Skeletal muscle satellite cell (primary cell): Measurements from ENCODE around the gene OR2M2.

Source experiments
- H3K27me3 ChIP-seq: 2 replicates; pipeline ENCODE4 v1.7.0; 2013; ENCODE audit warnings: low read length; ENCODE audit not compliant: control insufficient read depth, insufficient read depth
- H3K36me3 ChIP-seq: 2 replicates; pipeline ENCODE4 v1.7.0; 2013; ENCODE audit warnings: mild to moderate bottlenecking, control low read depth, low read length; ENCODE audit not compliant: insufficient read depth
- H3K4me1 ChIP-seq: 2 replicates; pipeline ENCODE4 v1.7.0; 2013; ENCODE audit warnings: low read length; ENCODE audit not compliant: control insufficient read depth, insufficient read depth
- H3K4me2 ChIP-seq: 2 replicates; pipeline ENCODE4 v1.7.0; 2013; ENCODE audit warnings: mild to moderate bottlenecking, low read length
- H3K4me3 ChIP-seq: 2 replicates; pipeline ENCODE4 v1.7.0; 2013; ENCODE audit warnings: low read length
- H3K9ac ChIP-seq: 2 replicates; pipeline ENCODE4 v1.7.0; 2013; ENCODE audit warnings: mild to moderate bottlenecking, low read depth, low read length, moderate library complexity
- H3K9me3 ChIP-seq: replicated peaks from 2 replicates; pipeline ENCODE4 v1.7.0; 2013; ENCODE audit warnings: mild to moderate bottlenecking, control low read depth, low read length

Gene OR2M2

DNA sequence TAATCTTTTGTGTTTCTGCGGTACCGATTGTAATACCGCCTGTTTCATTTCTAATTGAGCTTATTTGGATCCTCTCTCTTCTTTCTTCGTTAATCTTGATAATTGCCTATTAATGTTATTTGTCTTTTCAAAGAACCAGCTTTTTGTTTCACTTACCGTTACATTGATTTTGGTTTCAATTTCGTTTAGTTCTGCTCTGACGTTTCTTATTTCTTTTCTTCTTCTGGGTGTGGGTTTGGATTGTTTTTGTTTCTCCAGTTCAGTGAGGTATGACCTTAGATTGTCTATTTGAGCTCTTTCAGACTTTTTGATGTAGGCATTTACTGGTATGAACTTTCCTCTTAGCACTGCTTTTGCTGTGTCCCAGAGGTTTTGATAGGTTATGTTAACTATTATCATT lies 9.4 kb downstream of the OR2M2 start:
- Histone ChIP-seq H3K4me1 (no peaks in the 10 kb centered on the region), H3K27me3 (no peaks in the 10 kb centered on the region), H3K9me3 (no peaks in the 10 kb centered on the region), H3K9ac (no peak overlapping the region), H3K36me3 (no peaks in the 10 kb centered on the region), H3K4me2 (no peak overlapping the region), H3K4me3 (no peak overlapping the region)

DNA sequence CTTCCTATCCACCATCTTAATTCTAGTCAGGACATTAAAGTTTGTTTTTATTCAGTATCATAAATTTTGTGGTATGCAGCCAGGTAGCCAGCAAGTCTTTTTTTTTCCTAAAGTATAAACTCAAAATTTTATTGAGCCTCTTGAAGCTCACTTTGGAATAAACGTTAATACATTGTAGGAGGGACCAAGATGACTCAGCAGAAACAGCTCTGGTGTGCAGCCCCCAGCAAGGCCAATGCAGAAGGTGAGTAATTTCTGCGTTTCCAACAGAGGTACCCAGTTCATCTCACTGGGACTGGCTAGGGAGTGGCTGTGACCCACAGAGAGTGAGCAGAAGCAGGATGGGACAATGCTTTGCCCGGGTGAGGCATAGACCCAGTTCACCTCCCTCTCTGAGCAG lies 12.7 kb downstream of the OR2M2 start:
- Histone ChIP-seq H3K27me3 (no peaks in the 10 kb centered on the region), H3K36me3 (no peaks in the 10 kb centered on the region), H3K4me2 (no peak overlapping the region), H3K4me1 (no peaks in the 10 kb centered on the region), H3K9ac (no peak overlapping the region), H3K4me3 (no peak overlapping the region), H3K9me3 (no peaks in the 10 kb centered on the region)

DNA sequence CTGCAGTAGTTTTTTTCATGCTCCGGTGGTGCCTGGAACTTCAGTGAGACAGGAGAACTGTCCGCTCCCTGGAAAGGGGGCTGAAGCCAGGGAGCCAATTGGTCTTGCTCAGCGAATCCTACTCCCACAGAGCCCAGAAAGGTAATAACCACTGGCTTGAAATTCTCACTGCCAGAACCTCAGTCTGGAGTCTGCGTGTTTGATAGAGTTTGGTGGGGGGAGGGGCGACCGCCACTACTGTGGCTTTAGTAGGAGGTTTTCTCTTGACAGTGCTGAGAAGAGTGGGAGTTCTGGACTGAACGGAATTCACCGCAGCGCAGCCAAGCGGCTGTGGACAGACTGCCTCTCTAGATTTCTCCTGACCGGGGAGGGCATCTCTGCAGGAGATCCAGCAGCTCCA lies 14.4 kb downstream of the OR2M2 start:
- no peaks in the 10 kb centered on the region for H3K36me3 ChIP-seq
- no peak overlapping the region for H3K4me2 ChIP-seq
- H3K4me1 ChIP-seq = no peaks in the 10 kb centered on the region
- H3K9ac ChIP-seq = no peak overlapping the region
- H3K27me3 ChIP-seq = no peaks in the 10 kb centered on the region
- no peak overlapping the region for H3K4me3 ChIP-seq
- no peaks in the 10 kb centered on the region for H3K9me3 ChIP-seq

DNA sequence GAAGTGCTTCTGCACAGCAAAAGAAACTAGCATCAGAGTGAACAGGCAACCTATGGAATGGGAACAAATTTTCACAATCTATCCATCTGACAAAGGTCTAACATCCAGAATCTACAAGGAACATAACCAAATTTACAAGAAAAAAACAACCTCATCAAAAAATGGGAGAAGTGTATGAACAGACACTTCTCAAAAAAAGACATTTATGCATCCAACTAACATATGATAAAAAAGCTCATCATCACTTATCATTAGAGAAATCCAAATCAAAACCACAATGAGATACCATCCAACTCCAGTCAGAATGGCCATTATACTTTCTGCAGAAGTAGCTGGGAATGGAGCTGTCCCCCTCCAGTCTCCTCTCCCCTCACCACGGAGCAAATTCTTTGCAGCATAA lies 19.5 kb downstream of the OR2M2 start:
- Histone ChIP-seq H3K9me3 (no peaks in the 10 kb centered on the region), H3K9ac (no peak overlapping the region), H3K4me2 (no peak overlapping the region), H3K36me3 (no peaks in the 10 kb centered on the region), H3K27me3 (no peaks in the 10 kb centered on the region), H3K4me1 (no peaks in the 10 kb centered on the region), H3K4me3 (no peak overlapping the region)

DNA sequence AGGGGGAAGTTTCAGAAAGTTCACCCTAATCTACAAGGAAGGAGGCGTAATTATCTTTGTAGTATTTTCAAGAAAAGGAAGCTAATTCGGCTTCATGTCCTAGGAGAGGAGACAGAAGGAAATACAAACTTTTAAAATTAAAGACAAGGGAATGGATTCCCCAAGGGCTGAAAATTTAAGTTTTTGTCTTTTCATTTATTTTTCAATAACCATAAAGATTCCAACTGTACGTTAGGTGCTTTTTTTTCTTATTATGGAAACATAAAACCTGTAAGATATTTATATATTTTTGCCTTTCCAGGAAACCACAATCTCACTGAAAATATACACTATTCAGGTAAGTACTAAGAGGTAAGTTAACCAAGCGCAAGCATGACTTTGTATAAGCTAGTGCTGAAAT lies 22.3 kb downstream of the OR2M2 start, which contains the start of gene OR2M3:
Gene OR2M3 (plus strand): TSS at position 301 of the 400 bp plus-strand sequence. CDS start 5,803 bp downstream, outside the sequence.
- H3K9ac ChIP-seq = no peak within 1 kb of the TSS
- H3K27me3 ChIP-seq = no peaks in the 10 kb centered on the region
- H3K4me1 ChIP-seq = no peaks in the 10 kb centered on the region
- no peak within 1 kb of the TSS for H3K4me2 ChIP-seq
- no peaks in the 10 kb centered on the region for H3K36me3 ChIP-seq
- no peak within 1 kb of the TSS for H3K4me3 ChIP-seq
- no peaks in the 10 kb centered on the region for H3K9me3 ChIP-seq

DNA sequence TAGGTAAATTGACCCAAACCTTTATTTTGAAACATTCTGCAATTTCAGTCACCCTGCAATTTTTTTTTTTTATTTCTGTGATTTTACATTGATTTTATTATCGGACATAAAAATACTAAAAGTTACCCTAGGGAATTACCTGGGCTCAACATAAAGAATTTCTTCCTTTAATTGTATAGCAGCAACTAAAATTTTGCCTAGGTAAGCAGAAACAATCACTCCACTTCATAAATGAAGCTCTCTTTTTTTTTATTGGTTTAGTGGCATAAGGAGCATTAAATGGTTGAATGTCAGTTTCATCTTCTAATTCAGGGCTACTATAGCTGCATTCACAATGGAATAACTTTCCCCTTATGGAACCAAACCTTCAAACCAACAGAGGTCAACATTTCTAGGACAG lies 41.3 kb downstream of the OR2M2 start:
- H3K9me3 ChIP-seq = peaks cover 4% of the 10 kb centered on the region
- no peak overlapping the region for H3K4me3 ChIP-seq
- H3K27me3 ChIP-seq = no peaks in the 10 kb centered on the region
- no peak overlapping the region for H3K4me2 ChIP-seq
- no peak overlapping the region for H3K9ac ChIP-seq
- no peaks in the 10 kb centered on the region for H3K4me1 ChIP-seq
- no peaks in the 10 kb centered on the region for H3K36me3 ChIP-seq

DNA sequence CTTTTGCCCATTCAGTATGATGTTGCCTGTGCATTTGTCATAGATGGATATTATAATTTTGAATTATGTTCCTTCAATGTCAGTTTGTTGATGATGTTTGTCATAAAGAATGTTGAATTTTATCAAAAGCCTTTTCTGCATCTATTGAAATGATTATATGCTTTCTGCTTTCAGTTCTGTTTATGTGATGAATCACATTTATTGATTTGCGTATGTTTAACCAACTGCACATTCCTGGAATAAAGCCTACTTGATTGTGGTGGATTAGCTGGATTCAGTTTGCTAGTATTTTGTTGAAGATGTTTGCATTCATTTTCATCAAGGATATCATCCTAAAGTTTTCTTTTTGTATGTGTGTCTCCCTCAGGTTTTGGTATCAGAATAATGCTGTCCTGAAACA lies 50.9 kb downstream of the OR2M2 start:
- H3K9ac ChIP-seq = no peak overlapping the region
- H3K9me3 ChIP-seq = peaks cover 2% of the 10 kb centered on the region
- no peaks in the 10 kb centered on the region for H3K27me3 ChIP-seq
- no peaks in the 10 kb centered on the region for H3K36me3 ChIP-seq
- no peak overlapping the region for H3K4me3 ChIP-seq
- H3K4me2 ChIP-seq = no peak overlapping the region
- H3K4me1 ChIP-seq = no peaks in the 10 kb centered on the region

DNA sequence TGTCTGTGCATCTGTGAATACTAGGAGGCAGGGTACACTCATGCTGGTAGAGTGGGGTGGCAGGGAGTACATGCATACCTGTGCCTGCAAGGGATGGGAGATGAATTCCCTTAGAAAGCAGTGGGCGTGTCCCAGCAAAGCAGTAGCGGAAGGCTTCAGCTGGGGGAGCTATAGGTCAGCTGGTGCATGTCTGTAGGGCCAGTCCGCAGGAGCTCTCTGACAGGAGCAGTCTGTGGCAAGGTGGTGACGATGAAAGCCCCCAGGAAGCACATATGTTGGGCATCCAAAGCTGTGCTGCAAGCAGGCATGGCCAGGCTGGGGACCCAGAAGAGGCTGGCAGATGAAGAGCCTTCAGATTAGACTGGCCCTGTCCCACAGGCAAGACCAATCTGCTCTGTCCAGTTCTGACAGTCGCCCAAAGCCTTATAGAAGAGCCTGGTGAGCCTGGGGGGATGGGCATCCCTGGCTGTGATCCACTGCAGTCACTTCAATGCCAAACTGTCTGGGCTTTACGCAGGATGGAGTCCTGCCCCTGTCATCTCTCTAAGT lies 54.8 kb downstream of the OR2M2 start:
- no peak overlapping the region for H3K9ac ChIP-seq
- H3K4me2 ChIP-seq = no peak overlapping the region
- no peaks in the 10 kb centered on the region for H3K27me3 ChIP-seq
- H3K9me3 ChIP-seq = peaks cover 2% of the 10 kb centered on the region
- H3K4me1 ChIP-seq = no peaks in the 10 kb centered on the region
- H3K4me3 ChIP-seq = no peak overlapping the region
- H3K36me3 ChIP-seq = no peaks in the 10 kb centered on the region
